ENCODE results near the gene PLXDC2.

PLXDC2 gene

GRCh38 chr10:20256969-20257368, 440.7 kb downstream of the PLXDC2 start:
- no peak for TF ChIP-seq POLR2A (IDR thresholded peaks at IDR 0.05; ENCODE audit: low read depth, low read length)
- FAIRE-seq (no peak), DNase-seq (ENCODE audit: insufficient read length) (no peak)

- DNase-seq (ENCODE audit: insufficient read length): no peak
- FAIRE-seq: no peak
- TF ChIP-seq TAF1 (IDR thresholded peaks at IDR 0.05; ENCODE audit: borderline replicate concordance, low read depth, low read length) (no peak), POLR2A (IDR thresholded peaks at IDR 0.05; ENCODE audit: low read depth, low read length) (no peak), POLR2AphosphoS5 (IDR thresholded peaks at IDR 0.05; ENCODE audit: low read depth, low read length) (no peak)
These were observed 441.2 kb downstream of the PLXDC2 start for GRCh38 chr10:20257422-20257821.

- no peak for DNase-seq (ENCODE audit: insufficient read length)
- TF ChIP-seq POLR2AphosphoS5 (IDR thresholded peaks at IDR 0.05; ENCODE audit: low read depth, low read length): no peak
- no peak for TF ChIP-seq POLR2A (IDR thresholded peaks at IDR 0.05; ENCODE audit: low read depth, low read length)
- no peak for TF ChIP-seq TAF1 (IDR thresholded peaks at IDR 0.05; ENCODE audit: borderline replicate concordance, low read depth, low read length)
- FAIRE-seq: no peak
These were observed 448.9 kb downstream of the PLXDC2 start for GRCh38 chr10:20265146-20265545.

GRCh38 chr10:20267734-20268133, 451.5 kb downstream of the PLXDC2 start:
- no peak for TF ChIP-seq POLR2AphosphoS5 (IDR thresholded peaks at IDR 0.05; ENCODE audit: low read depth, low read length)
- TF ChIP-seq TAF1 (IDR thresholded peaks at IDR 0.05; ENCODE audit: borderline replicate concordance, low read depth, low read length): no peak
- TF ChIP-seq POLR2A (IDR thresholded peaks at IDR 0.05; ENCODE audit: low read depth, low read length): no peak
- FAIRE-seq: no peak
- DNase-seq (ENCODE audit: insufficient read length): no peak

- TF ChIP-seq TAF1 (IDR thresholded peaks at IDR 0.05; ENCODE audit: borderline replicate concordance, low read depth, low read length) (no peak), POLR2A (IDR thresholded peaks at IDR 0.05; ENCODE audit: low read depth, low read length) (no peak), POLR2AphosphoS5 (IDR thresholded peaks at IDR 0.05; ENCODE audit: low read depth, low read length) (no peak)
- no peak for DNase-seq (ENCODE audit: insufficient read length)
- FAIRE-seq: no peak
These were observed 455.3 kb downstream of the PLXDC2 start for GRCh38 chr10:20271490-20271889.

- FAIRE-seq (no peak), DNase-seq (ENCODE audit: insufficient read length) (no peak)
- TF ChIP-seq TAF1 (IDR thresholded peaks at IDR 0.05; ENCODE audit: borderline replicate concordance, low read depth, low read length) (no peak), POLR2AphosphoS5 (IDR thresholded peaks at IDR 0.05; ENCODE audit: low read depth, low read length) (no peak), POLR2A (IDR thresholded peaks at IDR 0.05; ENCODE audit: low read depth, low read length) (no peak)
These were observed 456.4 kb downstream of the PLXDC2 start for GRCh38 chr10:20272608-20273007.

GRCh38 chr10:20274571-20274970, 458.3 kb downstream of the PLXDC2 start:
- FAIRE-seq (no peak), DNase-seq (ENCODE audit: insufficient read length) (no peak)
- no peak for TF ChIP-seq TAF1 (IDR thresholded peaks at IDR 0.05; ENCODE audit: borderline replicate concordance, low read depth, low read length)
- TF ChIP-seq POLR2A (IDR thresholded peaks at IDR 0.05; ENCODE audit: low read depth, low read length): no peak
- TF ChIP-seq POLR2AphosphoS5 (IDR thresholded peaks at IDR 0.05; ENCODE audit: low read depth, low read length): no peak

- FAIRE-seq: no peak
These were observed 460.1 kb downstream of the PLXDC2 start for GRCh38 chr10:20276127-20276979.

GRCh38 chr10:20277820-20278219, 461.6 kb downstream of the PLXDC2 start:
- TF ChIP-seq POLR2A (IDR thresholded peaks at IDR 0.05; ENCODE audit: low read depth, low read length): no peak
- TF ChIP-seq TAF1 (IDR thresholded peaks at IDR 0.05; ENCODE audit: borderline replicate concordance, low read depth, low read length): no peak
- no peak for FAIRE-seq
- no peak for DNase-seq (ENCODE audit: insufficient read length)

More at GRCh38 chr10:20276127-20276979, 460.1 kb downstream of the PLXDC2 start:
- DNase-seq (ENCODE audit: insufficient read length): no peak
- TF ChIP-seq POLR2A (IDR thresholded peaks at IDR 0.05; ENCODE audit: low read depth, low read length) (no peak), TAF1 (IDR thresholded peaks at IDR 0.05; ENCODE audit: borderline replicate concordance, low read depth, low read length) (no peak), POLR2AphosphoS5 (IDR thresholded peaks at IDR 0.05; ENCODE audit: low read depth, low read length) (no peak)

- DNase-seq (ENCODE audit: insufficient read length): no peak
- no peak for FAIRE-seq
- TF ChIP-seq TAF1 (IDR thresholded peaks at IDR 0.05; ENCODE audit: borderline replicate concordance, low read depth, low read length): no peak
- TF ChIP-seq POLR2A (IDR thresholded peaks at IDR 0.05; ENCODE audit: low read depth, low read length): no peak
- TF ChIP-seq POLR2AphosphoS5 (IDR thresholded peaks at IDR 0.05; ENCODE audit: low read depth, low read length): no peak
These were observed 465.3 kb downstream of the PLXDC2 start for GRCh38 chr10:20281579-20281978.

- DNase-seq (ENCODE audit: insufficient read length) (no peak), FAIRE-seq (no peak)
- no peak for TF ChIP-seq TAF1 (IDR thresholded peaks at IDR 0.05; ENCODE audit: borderline replicate concordance, low read depth, low read length)
- TF ChIP-seq POLR2A (IDR thresholded peaks at IDR 0.05; ENCODE audit: low read depth, low read length): no peak
- no peak for TF ChIP-seq POLR2AphosphoS5 (IDR thresholded peaks at IDR 0.05; ENCODE audit: low read depth, low read length)
These were observed 471.4 kb downstream of the PLXDC2 start for GRCh38 chr10:20287586-20287985.

GRCh38 chr10:20288060-20288459, 471.8 kb downstream of the PLXDC2 start:
- TF ChIP-seq POLR2A (IDR thresholded peaks at IDR 0.05; ENCODE audit: low read depth, low read length): no peak
- TF ChIP-seq POLR2AphosphoS5 (IDR thresholded peaks at IDR 0.05; ENCODE audit: low read depth, low read length): no peak
- DNase-seq (ENCODE audit: insufficient read length): no peak
- no peak for FAIRE-seq

Measured in GM12892 (cell line).